CD4-positive, alpha-beta T cell treated with Interferon alpha-2 for 1 hour (primary cell): ENCODE data around the gene TMEM120B.

Experiments used
- DNase-seq, 2 donors: peaks; one replicate each; pipeline ENCODE4 v3.0.0-alpha.2; 2020 to 2022

Gene TMEM120B

GRCh38 chr12:121823101-121823726 lies 110.7 kb downstream of the TMEM120B start:
- no peak for DNase-seq

GRCh38 chr12:121823727-121824115 lies 111.2 kb downstream of the TMEM120B start:
- no peak for DNase-seq

GRCh38 chr12:121825041-121825523 lies 112.5 kb downstream of the TMEM120B start:
- no peak for DNase-seq

GRCh38 chr12:121826318-121827150 lies 114.0 kb downstream of the TMEM120B start:
- no peak for DNase-seq

GRCh38 chr12:121827351-121828099 lies 115.0 kb downstream of the TMEM120B start:
- no peak for DNase-seq

GRCh38 chr12:121828306-121828705 lies 115.8 kb downstream of the TMEM120B start:
- no peak for DNase-seq

- DNase-seq = no peak
These were observed 116.3 kb downstream of the TMEM120B start for GRCh38 chr12:121828826-121829225.

GRCh38 chr12:121829250-121829918 lies 116.8 kb downstream of the TMEM120B start:
- DNase-seq = no peak

GRCh38 chr12:121830134-121830533 lies 117.6 kb downstream of the TMEM120B start:
- no peak for DNase-seq

- DNase-seq = no peak
These were observed 118.2 kb downstream of the TMEM120B start for GRCh38 chr12:121830588-121831265.
